Hematopoietic multipotent progenitor cell treated with erythropoietin and hydrocortisone succinate and interleukin-3 and kit ligand, for 6 days (in vitro differentiated cells): ENCODE data around the gene CNTNAP5.
"Not testable (repeated sequence)": the region's sequence is repeated elsewhere in the genome, so short reads cannot be mapped to it uniquely, and the experiment has no call there.

Experiments used
- DNase-seq: peaks from one replicate; pipeline ENCODE4 v3.0.0-alpha.2; 2015

CNTNAP5 gene

GRCh38 chr2:124333784-124334183 lies 308.7 kb downstream of the CNTNAP5 start:
- DNase-seq: no peak

- no peak for DNase-seq
Measured at GRCh38 chr2:124335058-124335457, 310.0 kb downstream of the CNTNAP5 start.

- DNase-seq: no peak
Measured at GRCh38 chr2:124339709-124340108, 314.6 kb downstream of the CNTNAP5 start.

- no peak for DNase-seq
Measured at GRCh38 chr2:124343827-124344498, 318.9 kb downstream of the CNTNAP5 start.

GRCh38 chr2:124347209-124347608 lies 322.1 kb downstream of the CNTNAP5 start:
- DNase-seq: no peak

- no peak for DNase-seq
Measured at GRCh38 chr2:124353656-124354055, 328.6 kb downstream of the CNTNAP5 start.

GRCh38 chr2:124354466-124354865 lies 329.4 kb downstream of the CNTNAP5 start:
- DNase-seq: no peak

- DNase-seq: not testable (repeated sequence)
Measured at GRCh38 chr2:124361966-124362365, 336.9 kb downstream of the CNTNAP5 start.

- DNase-seq: no peak
Measured at GRCh38 chr2:124369181-124369580, 344.1 kb downstream of the CNTNAP5 start.

GRCh38 chr2:124380221-124380749 lies 355.2 kb downstream of the CNTNAP5 start:
- no peak for DNase-seq

- no peak for DNase-seq
Measured at GRCh38 chr2:124382067-124382618, 357.1 kb downstream of the CNTNAP5 start.

GRCh38 chr2:124395961-124396360 lies 370.9 kb downstream of the CNTNAP5 start:
- DNase-seq: no peak

- no peak for DNase-seq
Measured at GRCh38 chr2:124402274-124402673, 377.2 kb downstream of the CNTNAP5 start.

- not testable (repeated sequence) for DNase-seq
Measured at GRCh38 chr2:124407836-124408534, 382.9 kb downstream of the CNTNAP5 start.

- DNase-seq: no peak
Measured at GRCh38 chr2:124424074-124424473, 399.0 kb downstream of the CNTNAP5 start.

- no peak for DNase-seq
Measured at GRCh38 chr2:124426122-124426521, 401.0 kb downstream of the CNTNAP5 start.

GRCh38 chr2:124426625-124427024 lies 401.5 kb downstream of the CNTNAP5 start:
- DNase-seq: no peak

GRCh38 chr2:124437811-124438210 lies 412.7 kb downstream of the CNTNAP5 start:
- peak; percentile 2 for DNase-seq

GRCh38 chr2:124450481-124450880 lies 425.4 kb downstream of the CNTNAP5 start:
- no peak for DNase-seq

GRCh38 chr2:124476291-124476690 lies 451.2 kb downstream of the CNTNAP5 start:
- DNase-seq: no peak

- no peak for DNase-seq
Measured at GRCh38 chr2:124478761-124479160, 453.7 kb downstream of the CNTNAP5 start.

- DNase-seq: no peak
Measured at GRCh38 chr2:124480958-124481357, 455.9 kb downstream of the CNTNAP5 start.

GRCh38 chr2:124482044-124482443 lies 457.0 kb downstream of the CNTNAP5 start:
- no peak for DNase-seq

- DNase-seq: no peak
Measured at GRCh38 chr2:124482551-124482950, 457.5 kb downstream of the CNTNAP5 start.
